GM19239 (cell line): ENCODE results near the gene BAHD1.

Source experiments
- DNase-seq: peaks from one replicate; pipeline ENCODE4 v3.0.0; 2011; ENCODE audit warnings: low spot score; ENCODE audit not compliant: insufficient read length
- FAIRE-seq: peaks from 2 replicates; lab custom pipeline; 2011; peaks lifted over from hg19 to GRCh38; lab: Jason Lieb, UNC

The BAHD1 gene

GRCh38 chr15:40440743-40441564, at the start of gene BAHD1:
Gene BAHD1, plus strand, starts transcription at chr15:40440953. Its CDS starts 17,512 bp downstream, at chr15:40458465.
- peak; percentile 94 for FAIRE-seq
- DNase-seq, result peak; percentile 100

DNA sequence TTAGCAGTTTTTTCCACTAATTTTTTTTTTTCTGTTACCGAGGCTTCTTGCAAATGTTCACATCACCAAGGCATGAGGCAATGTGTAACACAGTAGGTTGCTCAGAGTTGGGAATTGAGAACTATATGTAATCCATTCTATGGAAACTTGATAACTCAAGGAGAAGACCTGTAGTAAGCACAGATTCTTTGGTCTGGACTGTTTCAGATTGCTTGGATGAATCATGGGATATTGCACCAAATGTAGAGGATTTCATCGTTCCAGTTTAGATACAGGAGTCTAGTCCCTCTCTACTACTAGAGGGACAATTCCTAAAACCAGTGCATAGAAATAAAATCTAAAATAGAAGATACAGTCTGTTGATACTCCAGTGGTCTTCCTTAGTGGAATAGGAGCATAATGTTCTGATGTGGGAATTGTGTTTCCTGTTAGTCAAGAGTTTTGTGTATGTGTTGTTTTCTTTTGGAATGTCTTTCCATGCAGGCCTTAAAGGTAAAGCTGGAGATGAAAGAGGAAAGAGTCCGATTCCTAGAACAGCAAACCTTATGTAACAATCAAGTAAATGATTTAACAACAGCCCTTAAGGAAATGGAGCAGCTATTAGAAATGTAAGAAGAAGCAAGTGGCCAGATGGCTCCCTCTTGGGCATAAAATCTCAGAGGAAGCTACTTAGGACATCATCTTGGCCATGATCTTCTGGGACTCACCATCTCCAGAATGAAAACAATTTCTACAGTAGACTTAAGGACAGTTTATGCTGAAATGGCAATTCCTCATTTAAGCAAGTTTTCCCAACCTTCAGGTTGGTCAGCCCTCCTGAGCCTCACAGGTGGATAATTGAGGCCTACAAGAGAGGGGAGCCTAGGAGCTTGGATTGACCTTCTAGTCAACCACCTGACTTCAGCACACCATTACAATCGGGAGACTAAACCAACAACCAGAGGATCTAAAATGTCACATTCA, 47.5 kb upstream of the BAHD1 start:
- no peak for FAIRE-seq
- no peak for DNase-seq

DNA sequence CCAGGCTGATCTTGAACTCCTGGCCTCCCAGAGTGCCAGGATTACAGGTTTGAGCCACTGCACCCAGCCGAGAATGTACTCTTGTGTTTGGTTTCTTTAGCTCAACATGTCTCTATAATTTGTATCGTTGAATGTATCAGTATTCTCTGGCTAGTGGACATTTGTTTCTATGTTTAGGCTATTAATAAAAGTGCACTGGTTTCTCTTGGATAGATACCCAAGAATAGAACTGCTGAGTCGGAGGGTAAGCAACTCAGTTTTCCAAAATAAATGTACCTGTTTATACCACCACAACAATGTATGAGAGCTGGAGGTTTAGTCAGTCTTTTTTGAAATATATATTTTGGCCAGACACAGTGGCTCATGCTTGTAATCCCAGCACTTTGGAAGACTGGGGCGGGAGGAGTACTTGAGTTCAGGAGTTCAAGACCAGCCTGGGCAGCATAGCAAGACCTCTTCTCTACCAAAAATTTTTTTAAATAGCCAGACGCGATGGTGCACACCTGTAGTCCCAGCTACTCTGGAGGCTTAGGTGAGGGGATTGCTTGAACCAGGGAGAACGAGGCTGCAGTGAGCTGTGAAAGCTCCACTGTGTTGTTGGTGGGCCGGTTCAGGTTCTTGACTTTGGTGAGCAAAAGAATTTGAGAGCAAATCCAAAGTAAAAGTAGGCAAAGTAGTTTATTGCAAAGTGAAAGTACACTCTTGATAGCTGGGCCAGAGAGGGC, 42.9 kb upstream of the BAHD1 start:
- DNase-seq (no peak), FAIRE-seq (no peak)

DNA sequence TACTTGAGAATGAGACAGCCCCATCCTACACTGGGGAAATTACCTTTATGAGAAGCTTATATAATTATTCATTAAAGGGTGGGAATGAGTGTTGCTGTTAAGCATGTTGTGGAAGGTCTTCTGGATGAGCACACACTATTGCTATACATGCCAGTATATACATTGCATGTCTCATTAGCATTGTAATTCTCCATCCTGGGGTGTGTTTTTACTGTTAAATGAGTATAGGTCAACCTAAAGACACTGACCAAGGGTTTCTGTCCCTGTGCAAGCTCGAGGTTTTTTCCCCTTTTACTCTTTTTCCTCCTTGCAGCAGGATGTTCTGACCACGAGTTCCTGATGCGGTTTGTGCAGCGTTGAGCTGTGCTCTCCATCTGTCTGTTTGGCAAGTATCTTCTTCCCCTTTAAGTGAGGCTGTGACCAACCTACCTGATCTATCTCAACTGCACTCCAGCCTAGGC, 42.3 kb upstream of the BAHD1 start:
- DNase-seq, result peak; percentile 47
- peak; percentile 82 for FAIRE-seq

DNA sequence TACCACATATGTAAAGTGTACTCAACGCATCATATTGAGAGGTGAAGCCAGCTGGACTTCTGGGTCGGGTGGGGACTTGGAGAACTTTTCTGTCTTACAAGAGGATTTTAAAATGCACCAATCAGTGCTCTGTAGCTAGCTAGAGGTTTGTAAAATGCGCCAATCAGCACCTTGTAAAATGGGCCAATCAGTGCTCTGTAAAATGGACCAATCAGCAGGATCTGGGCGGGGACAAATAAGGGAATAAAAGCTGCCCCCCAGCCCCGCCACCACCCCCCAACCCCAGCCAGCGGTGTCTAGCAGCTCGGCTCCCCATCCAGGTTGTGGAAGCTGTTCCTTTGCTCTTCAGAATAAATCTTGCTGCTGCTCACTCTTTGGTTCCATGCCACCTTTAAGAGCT, 41.4 kb upstream of the BAHD1 start:
- FAIRE-seq, result no peak

GRCh38 chr15:40405501-40406381, 35.0 kb upstream of the BAHD1 start, which contains the start of gene IVD:
Gene IVD, plus strand, starts transcription at chr15:40405795. Its CDS starts 33 bp downstream, at chr15:40405828.
- FAIRE-seq (peak; percentile 97), DNase-seq (peak; percentile 92)

More for the DNA sequence above, 41.4 kb upstream of the BAHD1 start:
- no peak for DNase-seq

GRCh38 chr15:40407330-40407990, 33.3 kb upstream of the BAHD1 start:
- FAIRE-seq (peak; percentile 94), DNase-seq (peak; percentile 70)

- DNase-seq, result peak; percentile 61
- peak; percentile 96 for FAIRE-seq
These were observed 31.4 kb upstream of the BAHD1 start for GRCh38 chr15:40409366-40409765.

- DNase-seq, result no peak
- FAIRE-seq, result no peak
These were observed 30.3 kb upstream of the BAHD1 start for GRCh38 chr15:40410476-40410875.

- DNase-seq (no peak), FAIRE-seq (no peak)
These were observed 28.5 kb upstream of the BAHD1 start for GRCh38 chr15:40412095-40412759.

DNA sequence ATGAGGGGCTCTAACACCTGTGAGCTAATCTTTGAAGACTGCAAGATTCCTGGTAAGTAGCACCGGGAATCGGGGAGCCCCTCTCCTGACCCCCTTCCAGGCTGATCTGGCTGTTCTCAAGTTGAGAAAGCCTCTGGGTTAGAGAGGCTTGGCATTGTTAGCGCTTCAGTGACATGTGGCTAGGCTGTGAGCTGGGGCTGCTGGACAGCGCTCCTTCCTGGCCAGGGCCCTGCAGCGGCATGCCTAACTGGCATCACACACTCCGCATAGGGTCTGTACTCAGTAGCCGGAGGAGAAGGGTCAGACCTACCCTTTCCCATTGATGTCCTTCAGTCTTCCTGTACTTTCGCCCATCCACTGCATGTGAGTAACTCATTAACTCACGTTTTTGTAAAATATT, 27.7 kb upstream of the BAHD1 start:
- DNase-seq (no peak), FAIRE-seq (no peak)

DNA sequence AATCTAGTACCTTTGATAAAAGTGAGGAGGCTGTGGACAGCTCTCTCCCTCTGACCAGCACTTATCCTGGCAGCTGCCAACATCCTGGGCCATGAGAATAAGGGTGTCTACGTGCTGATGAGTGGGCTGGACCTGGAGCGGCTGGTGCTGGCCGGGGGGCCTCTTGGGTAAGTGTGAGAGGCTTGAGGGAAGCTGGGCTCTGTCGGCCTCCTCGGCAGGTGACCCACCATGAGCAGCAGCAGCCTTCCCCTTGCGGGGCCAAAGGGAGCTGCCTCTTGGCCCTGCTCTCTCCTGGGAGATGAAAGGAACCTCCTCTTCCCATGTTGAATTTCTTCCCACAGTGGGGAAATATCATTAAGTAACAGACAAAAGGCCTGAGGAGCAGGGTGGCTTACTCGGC, 25.9 kb upstream of the BAHD1 start:
- FAIRE-seq (no peak), DNase-seq (no peak)

DNA sequence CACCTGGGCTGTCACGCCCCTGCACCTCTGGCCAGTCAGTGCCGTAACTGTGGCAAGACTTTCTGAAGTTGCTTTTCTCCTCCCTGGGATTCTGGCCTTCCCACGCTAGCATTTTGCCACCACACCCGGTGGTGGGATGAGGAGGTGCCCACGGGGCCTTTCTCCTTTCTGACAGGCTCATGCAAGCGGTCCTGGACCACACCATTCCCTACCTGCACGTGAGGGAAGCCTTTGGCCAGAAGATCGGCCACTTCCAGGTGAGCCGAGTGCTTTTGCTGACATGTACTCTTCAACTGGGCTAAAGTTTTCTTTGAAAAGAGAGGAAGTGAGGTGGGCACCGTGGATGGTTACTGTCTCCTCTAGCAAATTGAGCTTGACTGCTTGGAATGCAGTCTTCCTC, 25.5 kb upstream of the BAHD1 start:
- DNase-seq (no peak), FAIRE-seq (no peak)

- no peak for FAIRE-seq
- no peak for DNase-seq
These were observed 24.7 kb upstream of the BAHD1 start for GRCh38 chr15:40416056-40416455.

- FAIRE-seq (no peak), DNase-seq (no peak)
These were observed 22.6 kb upstream of the BAHD1 start for GRCh38 chr15:40418126-40418525.

- FAIRE-seq (peak; percentile 40), DNase-seq (no peak)
These were observed 20.6 kb upstream of the BAHD1 start for GRCh38 chr15:40420071-40420713.

GRCh38 chr15:40420793-40421192, 20.0 kb upstream of the BAHD1 start:
- DNase-seq, result no peak
- no peak for FAIRE-seq
